22Rv1 (cell line): ENCODE results near the gene HAS3.
"Not testable (repeated sequence)": the region's sequence is repeated elsewhere in the genome, so short reads cannot be mapped to it uniquely, and the experiment has no call there.

Experiments
- H3K27ac ChIP-seq: fragments of 450-650 bp; 2 replicates; pipeline ENCODE4 v1.5.1; 2017
- CTCF ChIP-seq: fragments of 450-650 bp; IDR thresholded peaks from 2 replicates; pipeline ENCODE4 v1.5.1; 2017; ENCODE audit warnings: mild to moderate bottlenecking
- ZFX ChIP-seq: fragments of 450-650 bp; IDR thresholded peaks from 2 replicates; pipeline ENCODE4 v1.6.1; 2017; ENCODE audit warnings: antibody characterized with exemption, borderline replicate concordance

HAS3 gene

DNA sequence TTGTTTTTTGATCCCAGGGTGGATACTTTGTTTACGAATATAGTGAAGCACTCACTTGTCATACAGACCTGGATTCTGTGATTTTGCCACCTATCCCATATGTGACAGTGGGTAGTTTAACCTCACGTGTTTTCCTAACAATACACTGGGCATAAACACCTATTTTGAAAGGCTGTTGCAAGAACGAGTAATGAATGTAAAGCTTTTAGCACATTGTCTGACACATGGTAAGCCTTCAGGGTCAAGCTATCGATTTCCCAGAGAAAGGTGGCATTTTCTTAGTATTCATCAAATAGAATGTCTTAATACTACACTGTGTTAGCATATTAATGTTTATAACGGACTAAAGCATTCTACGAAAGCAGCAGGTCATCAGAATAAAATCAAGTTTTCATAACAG lies 25.0 kb downstream of the HAS3 start:
- H3K27ac ChIP-seq = peak overlapping the region; percentile 84
- TF ChIP-seq ZFX (no peak), CTCF (no peak)

DNA sequence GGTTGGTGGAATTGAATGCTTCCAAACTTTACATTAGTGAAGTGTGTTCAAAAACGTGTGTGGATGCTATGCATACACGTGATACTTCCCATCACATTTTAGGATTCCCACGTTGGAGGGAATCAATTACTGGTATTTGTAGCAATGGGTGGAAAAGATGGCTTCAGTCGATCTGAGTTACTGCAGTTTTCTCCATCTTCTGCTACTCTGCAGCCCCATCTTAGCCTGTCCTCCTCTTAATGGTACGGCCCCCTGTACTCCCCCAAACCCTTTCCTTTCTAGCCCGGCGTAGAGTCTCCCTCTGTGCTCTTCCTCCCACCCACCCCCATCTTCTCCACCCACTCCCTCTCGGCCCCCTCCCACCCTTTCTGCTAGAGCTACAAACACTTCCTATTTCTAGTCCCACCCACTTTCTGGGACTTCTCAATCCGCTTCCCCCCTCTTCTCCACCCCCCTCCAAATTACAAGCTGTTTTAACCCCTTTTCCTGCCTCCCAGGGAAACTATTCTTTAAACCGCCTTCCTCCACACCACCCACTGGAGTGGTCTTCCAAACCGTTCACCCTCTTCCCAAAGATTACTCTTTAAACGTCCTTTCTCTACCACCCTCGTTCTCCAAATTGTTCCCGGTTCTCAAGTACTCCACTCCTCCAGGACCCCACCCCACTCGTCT lies 25.9 kb downstream of the HAS3 start:
- TF ChIP-seq ZFX (no peak), CTCF (no peak)

DNA sequence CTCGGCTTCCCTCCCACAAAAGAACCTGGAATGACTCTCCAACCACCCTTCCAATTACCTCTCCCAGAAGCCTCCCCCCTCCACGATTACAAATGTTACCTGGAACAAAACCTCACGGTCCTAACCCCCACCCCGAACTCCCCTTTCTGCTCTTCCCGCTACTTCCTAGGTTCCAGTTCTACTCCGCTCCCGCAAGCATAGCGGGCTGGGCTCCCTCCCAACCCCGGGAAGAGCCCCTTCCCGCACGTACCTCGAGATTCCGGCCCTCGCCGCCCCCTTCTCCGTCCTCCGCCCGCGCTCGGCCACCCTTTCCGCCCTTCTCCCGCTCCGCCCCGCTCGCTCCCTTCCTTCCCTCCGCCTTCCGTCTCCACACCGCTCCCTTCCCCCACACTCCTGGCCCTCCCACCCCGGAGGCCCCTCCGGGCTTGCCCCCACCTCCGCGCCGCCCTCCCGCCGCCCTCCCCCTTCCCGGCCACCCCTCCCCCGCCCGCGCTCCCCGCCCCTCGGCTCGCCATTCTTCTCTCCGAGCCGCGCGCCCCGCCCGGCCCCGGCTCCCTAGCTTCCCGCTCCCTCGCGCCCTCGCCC lies 26.5 kb downstream of the HAS3 start:
- TF ChIP-seq CTCF (no peak), ZFX (no peak)
- H3K27ac ChIP-seq = peak overlapping the region; percentile 84

More for the DNA sequence above, 25.9 kb downstream of the HAS3 start:
- peak overlapping the region; percentile 84 for H3K27ac ChIP-seq

DNA sequence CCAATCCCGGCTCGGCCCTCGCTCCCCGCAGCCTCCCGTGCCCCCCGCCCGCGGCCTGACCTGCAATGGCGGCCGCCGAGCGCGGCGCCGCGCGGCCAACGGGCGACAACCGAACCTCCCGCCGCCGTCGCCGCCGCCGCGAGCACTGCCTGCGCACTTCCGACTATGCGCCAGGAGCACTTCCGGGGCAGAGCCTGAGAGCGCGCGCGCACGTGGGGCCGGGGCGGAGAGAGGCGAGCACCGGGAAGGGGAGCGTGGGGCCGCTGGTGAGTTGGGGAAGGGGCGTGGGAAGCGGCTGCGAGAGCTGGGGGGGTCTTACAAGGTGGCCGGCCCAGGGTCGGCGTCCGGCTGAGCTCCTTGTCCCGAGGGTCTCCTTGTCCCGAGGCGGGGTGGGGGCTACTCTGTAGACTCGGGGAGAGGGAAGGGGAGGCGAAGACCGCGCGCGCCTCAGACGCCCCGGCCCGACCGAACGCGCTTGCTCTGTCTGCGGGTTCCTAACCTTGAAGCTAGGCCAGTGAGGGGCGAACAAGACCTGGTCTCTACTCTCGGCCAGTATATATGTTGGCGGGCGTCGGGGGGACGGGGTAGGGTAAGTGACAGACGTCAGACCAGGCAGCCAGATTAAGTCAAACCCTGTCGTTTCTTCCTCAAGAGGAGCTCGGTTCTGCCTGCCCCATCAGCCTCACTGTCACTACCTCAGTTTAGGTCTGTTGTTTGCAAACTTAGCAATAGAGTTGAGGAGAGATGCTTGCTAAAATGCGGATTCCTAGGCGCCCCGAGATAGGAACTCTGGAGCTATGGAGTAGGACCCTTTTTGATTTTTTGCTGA lies 27.2 kb downstream of the HAS3 start, which contains the start of the genes CHTF8 and UTP4:
Gene CHTF8 (minus strand): TSS at position 165 of the 829 bp plus-strand sequence. CDS start 11,130 bp downstream, outside the sequence.
Gene UTP4 (plus strand): TSS at position 226 of the 829 bp plus-strand sequence. CDS start 811 bp downstream, outside the sequence.
- H3K27ac ChIP-seq = peak within 1 kb of the TSS; percentile 84

DNA sequence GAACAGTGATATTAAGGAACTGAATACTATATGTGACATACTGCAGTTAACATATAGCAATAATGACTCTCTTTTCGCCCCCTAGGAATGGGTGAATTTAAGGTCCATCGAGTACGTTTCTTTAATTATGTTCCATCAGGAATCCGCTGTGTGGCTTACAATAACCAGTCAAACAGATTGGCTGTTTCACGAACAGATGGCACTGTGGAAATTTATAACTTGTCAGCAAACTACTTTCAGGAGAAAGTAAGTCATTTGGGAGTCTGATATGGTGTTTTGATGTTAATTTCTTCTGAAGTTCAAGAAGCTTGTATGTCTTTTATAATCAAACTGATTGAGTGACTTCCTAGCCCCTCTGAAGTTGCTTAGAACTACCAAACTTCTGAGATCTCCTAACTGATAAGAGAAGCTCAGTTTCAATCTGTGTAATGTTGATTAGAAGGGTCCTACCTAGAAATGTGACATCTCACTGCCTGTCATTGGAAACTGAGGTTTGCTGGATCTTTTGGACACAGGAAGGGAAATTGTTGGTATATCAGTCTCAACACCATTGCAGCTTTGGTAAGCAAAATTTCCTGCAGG lies 28.0 kb downstream of the HAS3 start:
- TF ChIP-seq ZFX (no peak), CTCF (no peak)
- H3K27ac ChIP-seq = peak overlapping the region; percentile 84; the same call in 1 of the 2 replicates

More for the DNA sequence above, 27.2 kb downstream of the HAS3 start, which contains the start of the genes CHTF8 and UTP4:
- TF ChIP-seq ZFX = no peak
- no peak for TF ChIP-seq CTCF

GRCh38 chr16:69138608-69139007 lies 33.2 kb downstream of the HAS3 start:
- no peak for TF ChIP-seq CTCF
- no peak for TF ChIP-seq ZFX
- H3K27ac ChIP-seq = no peak overlapping the region

- H3K27ac ChIP-seq = not testable (repeated sequence)
Observed at GRCh38 chr16:69139464-69139863, 34.0 kb downstream of the HAS3 start.
